Measurements from ENCODE around the gene TSACC.
A peak's percentile ranks its signal among the peaks of the same experiment; 100 is the strongest.
"Not testable (repeated sequence)": the region's sequence is repeated elsewhere in the genome, so short reads cannot be mapped to it uniquely, and the experiment has no call there.

Gene TSACC

GRCh38 chr1:156338180-156338976 lies at the start of gene TSACC, which contains the start of gene CCT3:
TSS of gene TSACC (plus strand) at chr1:156338526. CDS start at chr1:156339758, 1,232 bp downstream.
TSS of gene CCT3 (minus strand) at chr1:156338292. CDS start at chr1:156338184, 108 bp downstream.
- DNase-seq, result peak; percentile 100

DNA sequence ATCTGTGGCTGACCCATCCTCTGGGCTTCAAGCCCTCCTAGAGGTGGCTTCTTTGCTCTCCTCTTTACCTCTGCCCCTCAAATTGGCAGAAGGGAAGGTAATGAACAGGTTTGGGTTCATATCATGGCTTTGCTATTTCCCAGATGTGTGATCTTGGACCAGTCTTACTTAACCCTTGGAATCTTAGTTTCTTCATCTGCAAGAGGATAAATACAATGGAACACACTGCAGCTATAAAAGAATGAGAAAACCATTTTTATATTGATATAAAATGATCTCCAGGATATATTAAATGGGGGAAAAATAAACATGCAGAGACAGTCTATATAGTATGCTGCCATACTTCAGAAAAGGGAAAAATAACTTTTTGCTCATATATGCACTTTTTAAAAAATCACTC lies 48.5 kb upstream of the TSACC start:
- no peak for DNase-seq

DNA sequence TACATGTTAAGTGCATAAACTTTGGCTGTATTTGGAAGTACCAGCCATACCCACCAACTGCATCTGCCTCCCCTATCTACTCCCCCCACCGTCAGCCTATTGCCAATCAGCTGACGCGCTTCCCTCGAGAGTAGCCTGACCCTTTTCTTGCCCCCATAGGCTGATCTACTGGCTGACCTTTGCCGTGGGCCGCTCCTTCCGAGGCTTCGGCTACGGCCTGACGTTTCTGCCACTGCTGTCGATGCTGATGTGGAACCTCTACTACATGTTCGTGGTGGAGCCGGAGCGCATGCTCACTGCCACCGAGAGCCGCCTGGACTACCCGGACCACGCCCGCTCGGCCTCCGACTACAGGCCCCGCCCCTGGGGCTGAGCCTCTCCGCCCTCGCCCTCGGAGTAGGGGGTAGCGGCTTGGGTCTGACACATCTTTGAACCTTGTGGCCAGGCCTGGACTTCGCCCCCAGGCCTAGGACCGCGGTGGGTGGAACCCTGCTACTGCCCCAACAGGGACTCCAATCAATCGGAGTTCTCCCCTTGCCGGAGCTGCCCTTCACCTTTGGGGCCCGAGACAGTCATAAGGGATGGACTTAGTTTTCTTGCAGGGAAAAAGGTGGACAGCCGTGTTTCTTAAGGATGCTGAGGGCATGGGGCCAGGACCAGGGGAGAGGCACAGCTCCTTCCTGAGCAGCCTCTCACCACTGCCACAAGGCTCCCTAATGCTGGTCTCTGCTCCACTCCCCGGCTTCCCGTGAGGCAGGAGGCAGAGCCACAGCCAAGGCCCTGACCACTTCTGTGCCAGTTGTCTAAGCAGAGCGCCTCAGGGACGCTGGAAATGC lies 46.9 kb upstream of the TSACC start:
- peak; percentile 81 for DNase-seq

GRCh38 chr1:156293098-156293434 lies 45.3 kb upstream of the TSACC start:
- DNase-seq, result no peak

DNA sequence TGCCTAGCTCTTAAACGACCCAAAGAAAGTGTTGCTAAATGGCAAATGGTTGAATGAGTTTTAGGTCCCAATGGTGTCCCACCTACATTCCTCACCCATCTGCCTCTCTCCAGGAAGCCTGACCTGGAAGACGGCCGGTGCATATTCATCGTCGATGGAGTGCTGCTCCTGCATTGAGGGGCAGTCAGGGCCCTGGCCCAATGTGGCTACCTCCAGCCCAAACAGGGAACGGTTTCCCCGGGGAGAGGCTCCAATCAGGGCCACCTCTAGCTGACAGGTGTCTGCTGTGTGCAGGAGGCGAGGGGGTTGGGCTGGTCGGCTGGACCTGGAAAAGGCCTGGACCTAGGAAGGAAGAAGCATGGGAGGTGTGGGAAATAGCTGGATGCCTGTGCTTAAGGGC lies 44.4 kb upstream of the TSACC start:
- DNase-seq, result no peak

GRCh38 chr1:156295391-156295947 lies 42.9 kb upstream of the TSACC start, which contains the start of gene GLMP:
TSS of gene GLMP (minus strand) at chr1:156295679. CDS start at chr1:156295645, 34 bp downstream.
- DNase-seq, result peak; percentile 66

DNA sequence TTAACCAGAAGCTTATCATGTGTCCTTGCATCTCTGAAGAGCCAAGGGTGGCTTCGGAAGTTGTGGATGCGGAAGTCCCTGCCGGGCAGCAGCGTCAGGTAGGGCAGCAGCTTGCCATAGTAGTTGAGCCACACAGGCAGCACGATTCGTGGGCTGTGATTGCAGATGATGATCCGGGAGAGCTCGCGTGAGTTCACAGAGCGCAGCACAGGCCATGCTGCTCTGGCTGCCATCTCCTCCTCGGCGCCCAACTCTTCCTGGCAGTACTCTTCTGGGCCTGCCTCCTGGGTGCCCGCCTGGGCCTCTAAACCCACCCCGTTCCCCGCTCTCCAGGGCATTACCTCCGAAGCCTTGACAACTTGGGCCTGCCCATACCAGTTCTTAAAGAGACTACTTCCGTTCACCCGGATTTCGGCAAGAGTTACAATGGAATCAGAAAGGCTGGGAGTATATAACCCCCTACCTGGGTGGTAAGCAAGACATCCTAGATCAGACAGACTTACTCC lies 39.4 kb upstream of the TSACC start, which contains the start of gene VHLL:
Gene VHLL, minus strand, starts transcription at position 456 of the 506 bp plus-strand sequence. Its CDS starts 118 bp downstream, at position 338.
- no peak for DNase-seq

DNA sequence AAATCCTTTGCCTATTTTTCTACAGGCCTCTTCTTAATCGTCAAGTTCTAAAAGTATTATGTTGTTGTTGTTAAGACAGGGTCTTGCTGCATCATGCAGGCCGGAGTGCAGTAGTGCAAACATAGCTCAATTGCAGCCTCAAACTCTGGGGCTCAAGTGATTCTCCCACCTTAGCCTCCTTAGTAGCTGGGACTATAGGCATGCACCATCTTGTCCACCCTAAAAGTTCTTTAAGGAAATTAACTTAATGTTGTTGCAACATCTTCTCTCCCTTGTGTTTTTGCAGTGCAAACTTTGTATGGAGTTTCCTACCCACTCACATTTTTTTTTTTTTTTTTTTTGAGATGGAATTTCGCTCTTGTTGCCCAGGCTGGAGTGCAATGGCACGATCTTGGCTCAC lies 35.1 kb upstream of the TSACC start:
- no peak for DNase-seq

DNA sequence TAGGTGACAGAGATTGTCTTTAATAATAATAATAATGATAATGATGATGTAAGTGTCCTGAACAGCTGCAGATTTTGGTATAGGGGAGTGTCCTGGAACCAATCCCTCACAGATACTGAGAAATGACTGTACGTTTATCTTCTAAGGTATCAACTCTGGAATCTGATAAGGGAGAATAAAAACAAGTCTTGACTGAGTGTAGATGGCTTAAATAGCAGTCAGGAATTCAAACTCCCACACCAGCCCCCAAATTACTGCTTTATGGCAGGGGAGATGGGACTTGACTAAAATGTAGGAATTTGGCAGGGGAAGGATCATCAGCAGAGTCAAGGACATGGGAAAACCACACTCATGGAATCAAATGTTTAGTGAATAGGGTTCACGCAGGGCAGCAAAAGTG lies 33.1 kb upstream of the TSACC start:
- DNase-seq, result no peak

GRCh38 chr1:156308078-156308477 lies 30.2 kb upstream of the TSACC start:
- DNase-seq, result no peak

DNA sequence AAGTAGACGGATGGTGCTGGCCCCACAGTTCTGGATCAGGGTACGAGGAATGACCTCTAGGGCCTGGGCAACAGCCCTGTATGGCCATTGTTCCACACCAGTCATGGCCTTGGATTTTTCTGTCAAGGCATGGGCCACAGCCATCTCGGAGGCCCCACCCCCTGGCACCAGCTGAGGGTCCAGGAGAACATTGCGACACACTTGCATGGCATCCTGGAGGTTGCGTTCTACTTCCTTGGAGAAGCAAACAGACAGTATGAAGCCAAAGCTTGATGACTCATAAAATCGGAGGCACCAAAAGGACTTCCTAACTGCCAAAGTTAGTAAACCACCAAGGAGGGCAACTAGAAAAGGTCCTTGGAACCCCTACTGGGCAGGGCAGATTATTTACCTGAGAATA lies 27.4 kb upstream of the TSACC start:
- peak; percentile 4 for DNase-seq

- no peak for DNase-seq
These were observed 21.4 kb upstream of the TSACC start for GRCh38 chr1:156316909-156317308.

- DNase-seq, result peak; percentile 53
These were observed 18.7 kb upstream of the TSACC start for GRCh38 chr1:156319664-156320063.

- DNase-seq, result no peak
These were observed 17.8 kb upstream of the TSACC start for GRCh38 chr1:156320560-156320959.

- not testable (repeated sequence) for DNase-seq
These were observed 15.1 kb upstream of the TSACC start for GRCh38 chr1:156323179-156323578.

DNA sequence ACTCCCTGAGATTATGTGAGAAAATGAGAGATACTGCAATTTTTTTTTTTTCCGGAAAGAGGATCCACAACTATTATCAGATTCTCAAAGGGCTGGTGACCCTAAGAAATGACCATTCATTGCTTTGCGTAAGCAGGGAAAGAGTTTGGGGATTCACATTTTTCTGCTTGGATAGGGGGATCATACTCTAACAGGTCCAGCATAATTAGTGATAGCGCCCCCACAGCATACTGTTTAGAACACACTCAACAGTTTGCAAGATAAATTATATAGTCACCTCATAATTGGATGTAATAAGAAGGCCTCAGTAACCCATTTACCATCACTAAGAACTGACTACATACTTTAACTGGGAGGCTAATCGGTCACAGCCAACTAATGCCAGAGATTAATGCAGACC lies 2.1 kb upstream of the TSACC start:
- DNase-seq, result peak; percentile 6

GRCh38 chr1:156337052-156337887 lies 1.1 kb upstream of the TSACC start:
- DNase-seq, result no peak

- DNase-seq, result no peak
These were observed 492 bp upstream of the TSACC start for GRCh38 chr1:156337888-156338179.

DNA sequence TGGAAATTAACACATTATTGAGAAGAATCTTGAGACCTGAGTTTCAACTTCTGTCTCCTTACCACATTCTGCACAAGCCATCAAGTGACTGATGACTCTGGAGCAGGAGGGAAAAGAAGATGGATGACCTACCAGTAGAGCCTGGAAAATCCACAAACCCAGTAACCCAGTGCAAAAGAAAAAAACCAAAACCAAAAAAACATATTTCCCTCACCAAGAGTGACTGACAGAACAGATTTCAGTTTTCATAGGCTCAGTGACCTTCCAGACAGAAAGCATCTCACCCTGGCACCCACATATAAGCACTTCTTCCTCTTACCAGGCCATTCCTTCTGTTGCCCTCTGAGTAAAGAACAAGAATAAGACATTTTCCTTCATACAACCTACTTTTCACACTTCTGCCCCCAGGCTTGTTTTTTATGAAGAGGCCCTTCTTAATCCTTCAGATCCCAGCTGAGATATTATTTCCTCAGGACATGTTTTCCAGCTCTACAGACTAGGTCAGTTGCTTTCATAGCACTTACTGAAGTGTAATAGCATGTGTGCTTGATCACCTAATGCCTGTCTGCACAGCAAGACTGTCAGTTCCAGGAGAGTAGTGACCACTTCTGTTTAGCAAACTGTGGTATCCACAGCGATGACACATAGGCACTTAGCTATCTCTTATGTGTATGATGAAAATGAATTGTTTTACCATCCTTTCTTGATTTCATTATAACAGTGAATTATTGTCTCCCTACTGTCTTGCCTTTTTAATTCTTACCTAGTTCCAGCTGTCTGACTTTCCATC lies 4.0 kb downstream of the TSACC start:
- DNase-seq, result peak; percentile 55

DNA sequence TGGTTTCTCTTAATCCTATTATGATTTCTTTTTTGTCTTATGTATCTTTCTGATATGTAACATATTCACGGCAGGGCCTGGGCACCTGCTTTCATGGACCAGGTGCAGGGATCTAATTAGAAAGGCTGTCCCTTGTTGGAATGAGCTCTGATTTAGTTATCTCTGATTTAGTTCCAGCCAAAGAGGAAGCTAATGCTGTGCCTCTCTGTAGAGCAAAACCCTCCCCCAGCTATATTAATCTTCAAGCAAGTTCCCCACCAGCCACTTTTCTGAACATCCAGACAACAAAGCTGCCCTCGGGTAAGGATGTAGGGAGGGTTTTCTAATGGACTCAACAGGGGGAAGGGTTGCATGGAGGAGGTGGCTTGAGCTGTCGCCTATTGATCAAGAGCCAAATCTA lies 6.1 kb downstream of the TSACC start:
- no peak for DNase-seq

DNA sequence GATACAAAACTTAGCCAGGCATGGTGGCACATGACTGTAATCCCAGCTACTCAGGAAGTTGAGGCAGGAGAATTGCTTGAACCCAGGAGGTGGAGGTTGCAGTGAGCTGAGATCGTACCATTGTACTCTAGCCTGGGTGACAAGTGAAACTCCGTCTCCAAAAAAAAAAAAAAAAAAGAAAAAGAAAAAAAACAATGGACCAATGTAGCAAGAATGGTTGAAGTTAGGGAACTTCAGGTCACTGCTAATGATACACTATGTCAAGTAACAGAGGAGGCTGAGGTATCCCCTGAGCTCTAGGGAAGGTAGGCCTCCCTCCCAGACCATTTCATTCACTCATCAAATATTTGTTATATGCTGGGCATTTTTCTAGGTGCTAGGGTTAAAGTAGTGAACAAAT lies 7.7 kb downstream of the TSACC start:
- DNase-seq, result not testable (repeated sequence)

- no peak for DNase-seq
These were observed 8.3 kb downstream of the TSACC start for GRCh38 chr1:156346636-156347035.

Measured in suppressor macrophage treated with lipopolysaccharide for 4 hours (primary cell).